A549 treated with DMSO at 1 μM for 4 hours (cell line): Measurements from ENCODE around the gene NEU1. TPM values are rescaled to one million over a fixed set of nuclear protein-coding genes. Genes with fewer than 3 reads are reported as not detected.

Experiments
- total RNA-seq: library from RNA; stranded (reverse); fragments of 200-300 nt; extraction: Qiagen RNA extraction; gene quantifications from 5 replicates; pipeline ENCODE4 v1.2.3, GENCODE V29; 2022; ENCODE audit warnings: low read depth

Gene NEU1
- total RNA-seq = 26.4 to 37.6 TPM (median 30.1 TPM) in 5 replicates

DNA sequence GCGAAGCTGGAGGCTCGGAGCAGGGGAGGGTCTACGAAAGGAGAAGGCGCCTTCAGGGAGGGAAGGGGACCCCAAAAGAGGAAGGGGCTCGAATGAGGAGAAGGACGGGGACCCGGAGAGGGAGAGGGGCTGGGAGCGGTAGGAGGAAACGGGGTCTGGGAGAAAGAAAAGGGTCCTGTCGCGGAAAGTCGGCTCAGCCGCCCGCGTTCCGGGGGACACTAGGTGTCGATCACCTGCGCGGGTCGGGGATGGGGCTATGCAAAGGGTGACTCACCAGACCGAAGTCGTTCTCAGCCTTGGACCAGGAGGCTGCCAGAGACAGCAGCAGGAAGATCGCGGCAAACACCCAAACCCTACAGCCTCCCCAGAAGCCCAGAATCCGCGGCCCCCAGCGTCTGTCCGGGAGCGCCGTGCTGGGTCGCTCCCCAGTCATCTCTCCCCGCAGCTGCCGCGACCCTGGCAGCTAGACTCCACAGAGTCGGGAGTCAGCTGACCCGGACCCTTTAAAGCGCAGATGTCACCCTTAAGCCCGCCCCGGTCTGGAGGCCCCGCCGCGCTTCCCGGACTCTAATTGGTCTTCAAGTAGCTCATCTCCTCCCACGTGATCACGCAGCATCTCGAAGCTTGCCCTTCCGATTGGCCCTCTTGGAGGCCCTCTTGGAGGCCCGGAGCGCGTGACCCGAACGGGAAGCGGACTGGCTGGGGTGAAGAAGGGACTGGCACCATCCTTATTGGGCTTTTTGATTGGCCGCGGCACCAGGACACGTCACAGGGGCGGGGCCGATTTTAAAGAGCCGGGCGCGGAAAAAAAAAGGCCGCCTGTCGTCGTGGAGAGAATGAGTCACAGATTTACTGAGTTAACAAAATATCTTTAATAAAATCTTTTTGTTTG is at the start of gene NEU1:
TSS of gene NEU1 (minus strand) at position 478 of the 892 bp plus-strand sequence. CDS start at position 433, 45 bp downstream.

GRCh38 chr6:31901953-31902643 is 39.5 kb upstream of the NEU1 start, which contains the start of gene ZBTB12:
Gene ZBTB12, minus strand, starts transcription at chr6:31902086. Its CDS starts 781 bp downstream, at chr6:31901305.

DNA sequence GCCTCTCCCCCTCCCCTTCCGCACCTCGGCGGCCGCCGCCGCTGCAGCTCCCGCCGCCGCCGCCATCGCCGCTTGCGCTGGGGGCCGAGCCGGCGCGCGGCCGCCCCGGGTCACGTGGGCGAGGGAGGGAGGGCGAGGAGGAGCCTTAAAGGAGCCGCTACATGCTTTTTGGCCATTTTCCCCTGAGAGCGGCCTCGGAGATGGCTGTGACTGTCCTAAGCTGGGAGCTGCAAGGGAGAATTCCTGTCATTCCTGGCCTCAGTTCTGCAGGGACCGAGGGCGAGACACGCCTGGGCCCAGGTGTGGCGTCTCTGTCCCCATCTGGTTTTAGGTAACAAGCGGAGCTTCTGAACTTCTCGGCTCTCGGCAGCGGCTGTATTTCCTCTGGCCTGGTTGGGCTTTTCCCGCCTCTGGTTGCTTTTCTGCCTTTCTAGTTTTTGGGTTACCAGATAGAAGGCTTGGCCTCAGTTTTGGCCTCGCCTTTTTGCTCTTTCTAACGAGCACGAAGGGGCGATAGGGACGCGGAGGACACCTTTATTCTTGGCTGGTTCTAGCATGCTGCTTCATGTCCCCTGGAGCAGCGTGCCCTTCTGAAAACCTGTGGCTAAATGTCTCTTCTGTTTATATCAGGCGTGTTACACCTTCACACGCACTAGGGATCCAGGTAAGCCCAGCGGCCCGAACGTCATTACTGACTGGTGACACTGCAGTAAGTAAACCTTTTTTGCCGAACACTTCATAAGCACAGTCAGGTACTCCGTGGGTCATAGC is 35.2 kb upstream of the NEU1 start, which contains the start of gene EHMT2:
TSS of gene EHMT2 (minus strand) at position 87 of the 771 bp plus-strand sequence. CDS start at position 66, 21 bp downstream.

GRCh38 chr6:31878726-31879125 is 16.1 kb upstream of the NEU1 start, which contains the start of gene SLC44A4:
Gene SLC44A4, minus strand, starts transcription at chr6:31878997. Its CDS starts 17 bp downstream, at chr6:31878980.

DNA sequence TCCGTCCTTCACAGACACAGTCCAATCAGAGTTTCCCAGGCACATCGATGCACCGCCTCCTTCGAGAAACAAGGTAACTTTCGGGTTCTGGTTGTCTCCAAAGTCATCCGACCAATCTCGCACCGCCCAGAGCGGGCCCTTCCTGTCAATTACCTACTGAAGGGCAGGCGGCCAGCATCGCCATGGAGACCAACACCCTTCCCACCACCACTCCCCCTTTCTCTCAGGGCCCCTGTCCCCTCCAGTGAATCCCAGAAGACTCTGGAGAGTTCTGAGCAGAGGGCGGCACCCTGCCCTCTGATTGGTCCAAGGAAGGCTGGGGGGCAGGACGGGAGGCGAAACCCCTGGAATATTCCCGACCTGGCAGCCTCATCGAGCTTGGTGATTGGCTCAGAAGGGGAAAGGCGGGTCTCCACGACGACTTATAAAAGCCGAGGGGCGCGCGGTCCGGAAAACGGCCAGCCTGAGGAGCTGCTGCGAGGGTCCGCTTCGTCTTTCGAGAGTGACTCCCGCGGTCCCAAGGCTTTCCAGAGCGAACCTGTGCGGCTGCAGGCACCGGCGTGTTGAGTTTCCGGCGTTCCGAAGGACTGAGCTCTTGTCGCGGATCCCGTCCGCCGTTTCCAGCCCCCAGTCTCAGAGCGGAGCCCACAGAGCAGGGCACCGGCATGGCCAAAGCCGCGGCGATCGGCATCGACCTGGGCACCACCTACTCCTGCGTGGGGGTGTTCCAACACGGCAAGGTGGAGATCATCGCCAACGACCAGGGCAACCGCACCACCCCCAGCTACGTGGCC is 35.1 kb downstream of the NEU1 start, which contains the start of gene HSPA1B:
TSS of gene HSPA1B (plus strand) at position 453 of the 794 bp plus-strand sequence. CDS start at position 666, 213 bp downstream.

DNA sequence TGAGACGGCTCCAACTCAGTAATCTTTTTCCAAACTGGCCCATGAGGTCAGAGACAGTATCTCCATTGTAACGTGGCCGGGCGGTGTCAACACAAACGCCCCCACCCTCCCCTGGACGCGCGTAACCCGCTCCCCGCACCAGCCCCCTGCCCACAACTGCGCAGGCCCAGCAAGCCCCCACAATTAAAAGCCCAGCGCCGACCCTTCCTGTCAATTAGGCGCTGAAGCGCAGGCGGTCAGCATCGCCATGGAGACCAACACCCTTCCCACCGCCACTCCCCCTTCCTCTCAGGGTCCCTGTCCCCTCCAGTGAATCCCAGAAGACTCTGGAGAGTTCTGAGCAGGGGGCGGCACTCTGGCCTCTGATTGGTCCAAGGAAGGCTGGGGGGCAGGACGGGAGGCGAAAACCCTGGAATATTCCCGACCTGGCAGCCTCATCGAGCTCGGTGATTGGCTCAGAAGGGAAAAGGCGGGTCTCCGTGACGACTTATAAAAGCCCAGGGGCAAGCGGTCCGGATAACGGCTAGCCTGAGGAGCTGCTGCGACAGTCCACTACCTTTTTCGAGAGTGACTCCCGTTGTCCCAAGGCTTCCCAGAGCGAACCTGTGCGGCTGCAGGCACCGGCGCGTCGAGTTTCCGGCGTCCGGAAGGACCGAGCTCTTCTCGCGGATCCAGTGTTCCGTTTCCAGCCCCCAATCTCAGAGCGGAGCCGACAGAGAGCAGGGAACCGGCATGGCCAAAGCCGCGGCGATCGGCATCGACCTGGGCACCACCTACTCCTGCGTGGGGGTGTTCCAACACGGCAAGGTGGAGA is 47.4 kb downstream of the NEU1 start, which contains the start of the genes HSPA1A and HSPA1L:
TSS of gene HSPA1A (plus strand) at position 519 of the 814 bp plus-strand sequence. CDS start at position 733, 214 bp downstream.
TSS of gene HSPA1L (minus strand) at position 259 of the 814 bp plus-strand sequence. CDS start 3,311 bp downstream, outside the sequence.

Other genes with a start within 250 kb of the NEU1 start
- gene AIF1, start 247.6 kb downstream of the NEU1 start, total RNA-seq = not detected in 5 replicates
- gene PRRC2A, start 242.1 kb downstream of the NEU1 start, total RNA-seq = 68.9 to 101 TPM (median 86.8 TPM) in 5 replicates
- gene BAG6, start 210.2 kb downstream of the NEU1 start, total RNA-seq = 119 to 155 TPM (median 144 TPM) in 5 replicates
- gene APOM, start 206.9 kb downstream of the NEU1 start, total RNA-seq = 2.8 to 3.8 TPM (median 3.2 TPM) in 5 replicates
- 10.9 to 13.1 TPM (median 12.1 TPM) in 5 replicates for gene C6orf47, start 202.0 kb downstream of the NEU1 start, total RNA-seq
- gene GPANK1, start 197.8 kb downstream of the NEU1 start, total RNA-seq = 10.7 to 15.4 TPM (median 12.2 TPM) in 5 replicates
- 165 to 176 TPM (median 167 TPM) in 5 replicates for gene CSNK2B, start 196.7 kb downstream of the NEU1 start, total RNA-seq
- gene LY6G5B, start 192.8 kb downstream of the NEU1 start, total RNA-seq = 3.6 to 5.8 TPM (median 5.1 TPM) in 5 replicates
- gene LY6G5C, start 181.8 kb downstream of the NEU1 start, total RNA-seq = 0.95 to 2.0 TPM (median 1.3 TPM) in 5 replicates
- gene ABHD16A, start 159.5 kb downstream of the NEU1 start, total RNA-seq = 16.1 to 20.1 TPM (median 17.9 TPM) in 5 replicates
- not detected in 5 replicates for gene LY6G6F, start 156.0 kb downstream of the NEU1 start, total RNA-seq
- gene LY6G6D, start 147.5 kb downstream of the NEU1 start, total RNA-seq = not detected in 5 replicates
- gene LY6G6C, start 141.1 kb downstream of the NEU1 start, total RNA-seq = 0.12 to 0.20 TPM in 2 of 5 replicates, not detected in the others
- gene MPIG6B, start 139.4 kb downstream of the NEU1 start, total RNA-seq = not detected in 5 replicates
- gene DDAH2, start 133.5 kb downstream of the NEU1 start, total RNA-seq = 27.0 to 30.0 TPM (median 27.6 TPM) in 5 replicates
- 490 to 521 TPM (median 507 TPM) in 5 replicates for gene CLIC1, start 126.3 kb downstream of the NEU1 start, total RNA-seq
- 10.7 to 16.8 TPM (median 15.8 TPM) in 5 replicates for gene MSH5, start 122.8 kb downstream of the NEU1 start, total RNA-seq
- gene SAPCD1, start 100.2 kb downstream of the NEU1 start, total RNA-seq = 3.0 to 5.0 TPM (median 3.3 TPM) in 5 replicates
- 1.4 to 2.0 TPM (median 1.8 TPM) in 5 replicates for gene VWA7, start 85.5 kb downstream of the NEU1 start, total RNA-seq
- 52.7 to 64.9 TPM (median 59.0 TPM) in 5 replicates for gene VARS1, start 67.1 kb downstream of the NEU1 start, total RNA-seq
- 49.8 to 66.9 TPM (median 61.6 TPM) in 5 replicates for gene LSM2, start 55.9 kb downstream of the NEU1 start, total RNA-seq
- gene HSPA1L, start 47.5 kb downstream of the NEU1 start, total RNA-seq = 1.00 to 2.0 TPM (median 1.9 TPM) in 5 replicates
- gene HSPA1A, start 47.3 kb downstream of the NEU1 start, total RNA-seq = 134 to 436 TPM (median 349 TPM) in 5 replicates
- gene HSPA1B, start 35.1 kb downstream of the NEU1 start, total RNA-seq = 109 to 336 TPM (median 263 TPM) in 5 replicates
- 0.05 to 0.36 TPM (median 0.15 TPM) in 3 of 5 replicates, not detected in the others for gene SLC44A4, start 16.2 kb upstream of the NEU1 start, total RNA-seq
- 21.2 to 34.6 TPM (median 30.7 TPM) in 5 replicates for gene EHMT2, start 34.9 kb upstream of the NEU1 start, total RNA-seq
- 3.5 to 5.5 TPM (median 4.8 TPM) in 5 replicates for gene ZBTB12, start 39.3 kb upstream of the NEU1 start, total RNA-seq
- 0.31 to 0.48 TPM (median 0.36 TPM) in 5 replicates for gene C2, start 64.9 kb upstream of the NEU1 start, total RNA-seq
- 1.7 to 3.4 TPM (median 2.1 TPM) in 5 replicates for gene CFB, start 83.3 kb upstream of the NEU1 start, total RNA-seq
- 74.0 to 87.1 TPM (median 79.5 TPM) in 5 replicates for gene NELFE, start 96.2 kb upstream of the NEU1 start, total RNA-seq
- 22.6 to 27.8 TPM (median 24.2 TPM) in 5 replicates for gene SKIC2, start 96.4 kb upstream of the NEU1 start, total RNA-seq
- gene DXO, start 109.3 kb upstream of the NEU1 start, total RNA-seq = 11.1 to 12.8 TPM (median 12.1 TPM) in 5 replicates
- gene C4A, start 119.2 kb upstream of the NEU1 start, total RNA-seq = 1.00 to 1.6 TPM (median 1.2 TPM) in 5 replicates
- 0.72 to 1.2 TPM (median 0.84 TPM) in 5 replicates for gene C4B, start 152.0 kb upstream of the NEU1 start, total RNA-seq
- 0.06 TPM in 1 of 5 replicates, not detected in the others for gene CYP21A2, start 175.6 kb upstream of the NEU1 start, total RNA-seq
- 0.38 to 1.0 TPM (median 0.69 TPM) in 5 replicates for gene TNXB, start 246.5 kb upstream of the NEU1 start, total RNA-seq